GM19351 (cell line): ENCODE data around the gene ZNF771.
A peak's percentile ranks its signal among the peaks of the same experiment; 100 is the strongest.

Experiments
- ATAC-seq: cut with Tn5 transposase; IDR thresholded peaks from one replicate; pipeline ENCODE4 v1.9.1; 2021; ENCODE audit warnings: mild to moderate bottlenecking, moderate library complexity; ENCODE audit not compliant: unreplicated experiment

ZNF771 gene

GRCh38 chr16:30407102-30407803 lies at the start of gene ZNF771:
Gene ZNF771, plus strand, starts transcription at chr16:30407606. Its CDS starts 448 bp downstream, at chr16:30408054.
- ATAC-seq = peak; percentile 84

DNA sequence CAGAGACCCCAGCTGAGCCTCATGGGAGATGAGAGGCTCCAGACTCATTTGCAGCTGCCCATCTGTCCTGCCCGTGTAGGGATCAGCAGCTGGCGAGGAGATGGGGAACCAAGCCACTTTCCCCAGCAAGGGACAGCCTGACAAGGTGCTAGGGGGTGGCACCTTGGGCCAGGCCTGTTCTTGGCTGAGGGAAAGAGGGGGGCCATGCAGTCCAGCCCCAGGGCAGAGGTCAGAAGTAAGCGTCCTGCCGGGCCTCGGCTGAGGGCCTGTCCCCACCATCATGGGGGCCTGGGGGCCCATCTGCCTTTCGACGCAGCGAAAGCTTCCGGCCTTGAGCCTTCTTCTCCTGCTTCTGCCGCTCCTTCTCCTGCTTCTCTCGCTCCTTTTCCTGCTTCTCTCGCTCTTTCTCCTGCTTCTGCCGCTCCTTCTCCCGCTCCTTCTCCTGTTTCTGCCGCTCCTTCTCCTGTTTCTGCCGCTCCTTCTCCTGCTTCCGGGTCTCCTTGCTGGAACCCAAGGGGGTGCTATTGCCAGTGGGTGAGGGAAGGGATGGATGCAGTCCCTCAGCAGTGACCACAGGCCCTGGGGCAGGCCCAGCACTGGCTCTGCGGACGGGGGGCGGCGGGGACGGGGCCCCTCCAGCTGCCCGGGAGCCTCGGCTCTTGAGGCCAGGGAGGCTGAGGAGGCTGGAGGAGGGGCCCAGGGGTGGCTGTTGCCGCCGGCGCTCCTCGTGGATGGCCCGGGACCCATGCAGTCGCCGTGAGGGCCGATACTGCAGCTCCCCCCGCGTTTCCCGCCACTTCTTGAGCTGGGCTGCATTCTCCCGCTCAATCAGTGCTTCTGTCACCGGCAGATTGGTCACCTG lies 49.5 kb upstream of the ZNF771 start:
- ATAC-seq = no peak

- ATAC-seq = no peak
Measured at GRCh38 chr16:30358577-30358936, 48.8 kb upstream of the ZNF771 start.

DNA sequence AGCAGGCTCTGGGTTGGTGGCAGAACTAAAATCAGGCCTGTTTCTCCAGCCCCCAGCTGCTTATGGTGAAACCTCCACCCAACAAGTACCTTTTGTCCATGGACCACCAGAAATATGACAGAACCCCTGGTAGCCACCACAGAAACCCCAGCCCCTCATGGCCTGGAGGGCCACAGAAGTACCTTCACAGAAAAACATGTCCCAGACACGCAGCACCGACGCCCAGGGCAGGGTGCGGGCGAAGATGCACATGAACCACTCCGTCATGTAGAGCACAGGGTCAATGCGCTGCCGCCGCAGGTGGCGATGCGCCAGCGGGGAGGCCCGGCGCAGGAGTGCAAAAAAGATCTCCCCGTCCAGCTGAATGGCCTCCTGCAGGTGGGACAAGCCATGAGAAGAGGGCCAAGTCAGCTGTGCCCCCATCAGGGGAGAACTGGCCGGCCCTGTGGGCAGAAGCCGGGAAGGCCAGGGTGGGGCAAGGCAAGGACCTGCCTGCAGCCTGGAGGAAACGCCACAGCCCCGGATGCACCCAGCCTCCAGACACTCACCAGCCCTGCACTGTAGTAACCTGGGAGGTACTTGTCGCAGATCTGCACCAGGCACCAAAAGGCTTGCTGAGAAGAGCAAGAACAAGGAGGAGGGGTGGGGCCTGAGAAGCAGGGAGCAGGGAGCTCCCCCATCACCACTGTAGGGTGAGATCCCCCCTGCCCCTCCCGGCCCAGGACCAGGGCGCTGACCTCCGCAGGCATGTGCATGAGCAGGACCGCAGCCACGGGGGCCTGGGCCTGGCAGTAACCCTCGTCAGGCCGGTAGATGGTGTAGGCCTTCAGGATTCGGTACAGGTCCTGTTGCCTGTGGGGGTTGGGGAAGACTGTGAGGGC lies 48.2 kb upstream of the ZNF771 start:
- ATAC-seq = no peak

GRCh38 chr16:30359871-30360170 lies 47.6 kb upstream of the ZNF771 start:
- ATAC-seq = no peak

DNA sequence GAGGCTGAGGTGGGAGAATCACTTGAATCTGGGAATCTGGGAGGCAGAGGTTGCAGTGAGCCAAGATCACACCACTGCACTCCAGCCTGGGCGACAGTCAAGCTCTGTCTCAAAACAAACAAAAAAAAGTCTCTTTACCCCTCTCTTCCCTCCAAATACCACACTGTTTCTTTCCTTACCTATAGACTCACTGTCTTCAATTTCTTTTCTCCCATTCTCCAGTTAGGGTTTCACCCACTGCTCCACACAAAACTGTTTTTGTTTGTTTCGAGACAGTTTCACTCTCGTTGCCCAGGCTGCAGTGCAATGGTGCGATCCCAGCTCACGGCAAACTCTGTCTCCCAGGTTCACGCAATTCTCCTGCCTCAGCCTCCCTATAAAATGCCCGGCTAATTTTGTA lies 46.2 kb upstream of the ZNF771 start:
- ATAC-seq = no peak

- no peak for ATAC-seq
Measured at GRCh38 chr16:30365200-30365599, 42.2 kb upstream of the ZNF771 start.

DNA sequence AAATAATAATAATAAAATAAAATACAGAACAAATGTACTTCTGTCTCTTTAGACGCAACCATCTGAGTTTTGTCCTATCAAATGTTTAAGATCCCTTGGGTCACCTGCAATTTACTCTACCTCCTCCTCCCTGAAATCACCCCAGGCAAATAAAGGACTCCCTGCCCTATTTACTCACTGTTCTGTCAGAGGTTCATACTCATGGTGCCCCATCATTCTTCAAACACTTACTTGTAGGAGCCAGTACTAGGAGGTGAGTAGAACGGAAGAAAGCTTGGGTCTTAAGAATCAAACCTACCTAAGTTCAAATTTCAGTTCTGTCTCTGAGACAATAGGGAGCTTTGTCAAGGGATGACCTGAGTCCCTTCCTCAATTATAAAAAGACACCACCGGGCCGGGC lies 40.9 kb upstream of the ZNF771 start:
- no peak for ATAC-seq

GRCh38 chr16:30367349-30368009 lies 39.9 kb upstream of the ZNF771 start:
- ATAC-seq = no peak

- ATAC-seq = no peak
Measured at GRCh38 chr16:30368122-30368791, 39.1 kb upstream of the ZNF771 start.

DNA sequence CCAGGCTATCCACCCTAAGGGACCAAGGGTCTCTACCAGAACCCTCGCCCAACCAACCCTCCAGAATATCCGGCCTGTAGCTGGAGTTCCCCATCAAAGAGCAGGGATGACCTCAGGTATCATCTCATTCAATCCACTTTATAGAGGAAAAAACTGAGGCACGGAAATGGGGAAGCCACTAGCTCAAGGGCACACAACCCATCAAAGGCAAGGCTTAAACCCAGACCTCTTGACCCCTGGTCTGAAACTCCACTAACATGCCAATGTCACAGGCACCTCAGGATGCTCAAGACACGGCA lies 38.7 kb upstream of the ZNF771 start:
- no peak for ATAC-seq

DNA sequence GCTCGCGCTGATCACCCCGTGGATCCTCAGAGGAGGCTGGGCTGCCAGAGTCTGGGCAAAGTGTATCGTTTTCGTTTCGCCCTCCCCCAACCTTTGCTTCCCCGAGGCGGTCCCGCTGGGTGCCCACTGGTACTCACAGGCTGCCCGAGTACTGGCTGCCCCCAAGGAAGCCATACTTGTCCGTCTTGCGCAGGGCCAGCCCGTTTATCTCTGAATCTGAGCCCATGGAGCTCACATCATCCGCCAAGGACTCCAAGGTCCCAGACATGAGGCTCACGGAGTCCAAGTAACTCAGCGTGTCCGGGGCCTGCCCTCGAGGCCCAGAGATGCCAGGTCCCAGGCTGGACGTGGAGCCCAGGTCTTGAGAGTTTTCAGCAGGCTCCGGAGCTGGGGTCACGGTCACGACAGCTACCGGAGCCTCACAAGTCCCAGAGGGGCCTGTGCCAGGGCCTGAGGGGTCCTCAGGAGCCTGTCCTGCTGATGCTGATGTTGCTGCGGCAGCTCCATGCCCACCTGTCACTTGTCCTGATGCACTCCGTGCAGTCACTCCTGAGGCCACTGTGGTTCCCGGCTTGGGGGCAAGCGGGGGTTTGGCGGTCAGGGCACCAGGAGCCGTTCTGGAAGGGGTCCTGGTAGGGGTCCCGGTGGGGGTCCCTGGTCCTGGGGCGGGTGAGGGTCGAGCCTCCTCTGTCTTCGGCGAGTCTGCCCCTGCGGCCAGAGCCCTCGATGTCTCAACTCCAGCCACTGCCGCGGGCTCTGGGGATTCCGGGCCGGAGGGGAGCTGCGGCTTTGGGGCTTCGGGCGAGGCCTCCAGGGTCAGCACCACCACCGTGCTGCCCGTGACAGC lies 38.1 kb upstream of the ZNF771 start:
- ATAC-seq = no peak

- ATAC-seq = peak; percentile 10
Measured at GRCh38 chr16:30369938-30370455, 37.4 kb upstream of the ZNF771 start.

DNA sequence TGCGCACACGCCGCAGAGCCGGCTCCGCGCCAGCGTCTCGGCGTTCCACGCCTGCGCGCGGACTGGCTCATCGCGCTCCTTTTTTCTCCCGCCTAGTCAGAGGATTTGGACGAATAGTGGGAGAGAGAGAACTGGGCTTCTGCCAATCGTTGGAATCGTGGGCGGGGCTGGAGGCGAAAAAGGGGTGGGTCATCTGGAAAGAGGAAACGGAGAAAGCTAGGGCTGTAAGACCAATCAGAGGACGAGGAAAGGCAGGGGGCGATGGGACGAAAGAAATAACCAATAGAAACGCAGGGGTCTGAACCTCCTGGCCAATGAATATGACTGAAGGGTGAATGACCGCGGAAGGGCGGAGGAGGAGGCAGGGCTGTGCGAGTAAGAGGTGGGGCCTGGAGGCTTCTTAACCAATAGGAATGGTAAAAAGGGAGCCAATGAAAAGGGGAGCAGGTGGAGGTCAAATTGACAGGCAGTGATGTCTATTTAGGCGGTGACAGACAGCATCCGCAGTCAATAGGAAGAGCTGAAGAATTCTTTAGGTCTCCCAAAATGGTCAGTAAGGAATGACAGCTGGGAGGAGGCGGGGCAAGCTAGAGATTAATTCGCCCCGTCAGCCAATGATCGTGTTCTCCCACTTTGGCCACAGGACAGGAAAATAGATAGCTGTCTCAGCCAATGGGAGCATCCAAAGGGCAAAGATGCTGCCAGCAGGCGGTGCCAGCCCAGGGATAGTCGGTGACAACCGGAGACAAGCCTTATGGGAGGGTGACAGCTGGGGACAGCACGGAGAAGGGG lies 36.8 kb upstream of the ZNF771 start, which contains the start of gene TBC1D10B:
Gene TBC1D10B, minus strand, starts transcription at position 39 of the 792 bp plus-strand sequence. CDS start 311 bp downstream, outside the sequence.
- ATAC-seq = peak; percentile 81

DNA sequence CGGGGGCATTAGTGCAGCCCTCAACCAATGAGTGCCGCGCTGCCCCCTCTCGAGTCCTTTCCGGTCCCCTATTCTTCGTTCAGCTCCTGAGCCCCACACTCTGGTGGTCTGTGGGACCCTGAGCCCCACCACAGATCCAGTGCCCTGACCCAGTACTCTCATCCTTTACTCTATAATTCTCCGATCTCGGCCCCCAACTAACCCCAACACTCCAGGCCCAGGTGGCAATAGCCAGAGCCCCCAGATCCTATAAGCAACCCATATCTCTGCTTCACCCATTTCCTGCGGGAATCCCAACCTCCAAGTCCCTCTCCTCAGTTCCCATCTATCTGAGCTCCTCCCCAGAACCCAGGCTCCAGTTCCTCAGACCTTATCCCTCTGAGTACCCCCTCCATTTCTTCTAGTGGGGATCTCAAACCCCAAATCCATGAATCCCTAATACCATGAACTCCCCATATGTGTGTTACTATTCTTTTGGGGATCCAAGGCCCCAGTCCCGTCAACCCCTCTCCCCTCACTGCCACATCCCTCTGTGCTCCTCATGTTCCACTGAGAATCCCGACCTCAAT lies 36.1 kb upstream of the ZNF771 start:
- no peak for ATAC-seq

GRCh38 chr16:30372038-30372712 lies 35.2 kb upstream of the ZNF771 start:
- ATAC-seq = no peak

DNA sequence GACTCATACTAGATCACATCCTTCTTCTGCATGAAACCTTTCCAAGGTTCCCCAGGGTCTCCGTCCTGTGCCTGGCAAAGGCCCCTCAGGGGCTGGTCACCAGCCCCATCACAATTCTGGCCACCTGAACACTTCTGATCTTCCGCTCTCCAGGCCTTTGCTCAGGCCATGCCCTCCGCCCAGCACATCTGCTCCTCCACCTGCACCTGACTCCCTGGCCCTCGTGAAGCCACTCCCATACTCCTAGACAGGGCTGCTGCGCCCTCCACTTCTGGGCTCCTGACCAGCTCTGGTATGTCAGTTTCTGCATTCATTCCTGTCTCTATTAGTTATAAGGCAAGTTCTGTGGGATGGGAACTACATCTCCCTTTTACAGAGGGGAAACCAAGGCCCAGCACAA lies 34.7 kb upstream of the ZNF771 start:
- no peak for ATAC-seq

GRCh38 chr16:30374538-30374937 lies 32.9 kb upstream of the ZNF771 start, which contains the start of gene MYL11:
Gene MYL11, plus strand, starts transcription at chr16:30374802. Its CDS starts 56 bp downstream, at chr16:30374858.
- no peak for ATAC-seq
